PC-9 (cell line): ENCODE measurements around the gene LRIG2. TPM values are rescaled to one million over a fixed set of nuclear protein-coding genes. Genes with fewer than 3 reads are reported as not detected.
"Not testable (repeated sequence)": the region's sequence is repeated elsewhere in the genome, so short reads cannot be mapped to it uniquely, and the experiment has no call there.

Experiments
- Bru-seq: library from RNA; stranded (reverse); fragments of 400-500 nt; gene quantifications from one replicate; lab custom pipeline; 2021; lab: Mats Ljungman, UMichigan
- BruChase-seq, 2 experiments: library from RNA; stranded (reverse); fragments of 400-500 nt; gene quantifications; one replicate each; lab custom pipeline; 2021; lab: Mats Ljungman, UMichigan
- BruUV-seq: library from RNA; stranded (reverse); fragments of 400-500 nt; replicated peaks from 2 replicates; lab custom pipeline; 2021; lab: Mats Ljungman, UMichigan
- CTCF ChIA-PET: fragments of 300-600 bp; sonication (Branson Sonifier 250); formaldehyde crosslinking; loops from one replicate; lab custom pipeline; 2022; ENCODE audit warnings: antibody characterized with exemption; lab: Charles Lee
- POLR2A ChIA-PET: fragments of 300-600 bp; sonication (Branson Sonifier 250); formaldehyde crosslinking; loops from one replicate; lab custom pipeline; 2022; ENCODE audit warnings: antibody characterized with exemption; ENCODE audit not compliant: unreplicated experiment; lab: Charles Lee
- DNase-seq, 2 experiments: peaks; one replicate each; pipeline versions ENCODE4 v3.0.0 to v3.0.0-alpha.2; 2015 to 2022; ENCODE audit warnings: mixed read lengths in 1 of 2
- H2AFZ ChIP-seq: fragments of 200-600 bp; sonication (generic); 2 replicates; pipeline ENCODE4 v1.8.1; 2017; ENCODE audit warnings: antibody characterized with exemption
- H3F3A ChIP-seq: fragments of 200-600 bp; sonication (generic); 2 replicates; pipeline ENCODE4 v1.8.1; 2017; ENCODE audit warnings: antibody characterized with exemption, mild to moderate bottlenecking, low read depth; ENCODE audit not compliant: insufficient read depth
- H3K27ac ChIP-seq: fragments of 200-600 bp; sonication (generic); 2 replicates; pipeline ENCODE4 v1.6.1; 2016; ENCODE audit warnings: mixed run types
- H3K27me3 ChIP-seq: fragments of 200-600 bp; sonication (generic); 2 replicates; pipeline ENCODE4 v1.6.1; 2016; ENCODE audit warnings: low read depth, mixed run types; ENCODE audit not compliant: insufficient read depth
- H3K36me3 ChIP-seq: fragments of 200-600 bp; sonication (generic); 2 replicates; pipeline ENCODE4 v1.6.1; 2016; ENCODE audit warnings: low read depth, mixed run types
- H3K4me1 ChIP-seq: fragments of 200-600 bp; sonication (generic); replicated peaks from 2 replicates; pipeline ENCODE4 v1.6.1; 2016; ENCODE audit warnings: mixed run types; ENCODE audit not compliant: insufficient read depth
- H3K4me2 ChIP-seq: fragments of 200-600 bp; sonication (generic); 2 replicates; pipeline ENCODE4 v1.6.1; 2017; ENCODE audit warnings: mixed run types
- H3K4me3 ChIP-seq: fragments of 200-600 bp; sonication (generic); 2 replicates; pipeline ENCODE4 v1.6.1; 2016; ENCODE audit warnings: mixed run types
- H3K79me2 ChIP-seq: fragments of 200-600 bp; sonication (generic); 2 replicates; pipeline ENCODE4 v1.6.1; 2017; ENCODE audit warnings: low read depth, mixed run types
- H3K9me2 ChIP-seq: fragments of 200-600 bp; sonication (generic); 2 replicates; pipeline ENCODE4 v1.8.1; 2017; ENCODE audit warnings: mild to moderate bottlenecking; ENCODE audit not compliant: insufficient read depth
- H3K9me3 ChIP-seq: fragments of 200-600 bp; sonication (generic); 2 replicates; pipeline ENCODE4 v1.8.1; 2016; ENCODE audit warnings: low read depth; ENCODE audit not compliant: insufficient read depth
- H4K20me1 ChIP-seq: fragments of 200-600 bp; sonication (generic); 2 replicates; pipeline ENCODE4 v1.8.1; 2017; ENCODE audit not compliant: insufficient read depth
- CTCF ChIP-seq: fragments of 200-600 bp; sonication (generic); conservative IDR thresholded peaks from 2 replicates; pipeline ENCODE4 v1.6.1; 2017; ENCODE audit warnings: mixed run types, antibody characterized with exemption, mild to moderate bottlenecking, moderate library complexity
- EZH2 ChIP-seq: fragments of 200-600 bp; sonication (generic); IDR thresholded peaks from 2 replicates; pipeline ENCODE4 v1.8.0; 2017; ENCODE audit warnings: antibody characterized with exemption, low read depth
- intact Hi-C: fragments of 100-400 bp; cut with micrococcal nuclease; formaldehyde crosslinking; loops from one replicate; pipeline ENCODE4 v1.10.0; 2022; ENCODE audit not compliant: unreplicated experiment
- long read RNA-seq: library from polyadenylated mRNA; stranded (forward); transcript quantifications from one replicate; pipeline ENCODE4 v2.0.0, GENCODE V29; 2022
- total RNA-seq: library from RNA; stranded (reverse); gene quantifications from 2 replicates; pipeline ENCODE4 v1.2.3, GENCODE V29; 2021

The LRIG2 gene
- total RNA-seq, result 9.4 and 10.6 TPM in 2 replicates
- percentile 77 among the genes with signal in this experiment for Bru-seq, nascent RNA
- BruChase-seq, experiment 1, labeled RNA remaining after a 2-hour chase, result percentile 84 among the genes with signal in this experiment
- percentile 75 among the genes with signal in this experiment for BruChase-seq, experiment 2, labeled RNA remaining after a 6-hour chase
- long read RNA-seq, full-length matches to known transcripts, result 3 of 9 reads
- long read RNA-seq, partial matches to known transcripts, result 3 of 9 reads
- long read RNA-seq, other reads (novel, unspliced or antisense), result 3 of 9 reads

GRCh38 chr1:113072757-113073478, at the start of gene LRIG2:
Gene LRIG2 (plus strand): TSS chr1:113073198. CDS start chr1:113073407, 209 bp downstream.
- TF ChIP-seq EZH2, result no peak
- TF ChIP-seq CTCF, result peak; percentile 94
- Histone ChIP-seq H3K79me2 (peaks cover 40% of the 10 kb centered on the region), H3K27me3 (no peaks in the 10 kb centered on the region), H3K4me2 (peak within 1 kb of the TSS; percentile 90), H3F3A (peaks cover 29% of the 10 kb centered on the region), H3K9me2 (no peaks in the 10 kb centered on the region), H3K9me3 (no peaks in the 10 kb centered on the region), H4K20me1 (peaks cover 20% of the 10 kb centered on the region), H3K4me1 (peaks cover 20% of the 10 kb centered on the region), H2AFZ (peak within 1 kb of the TSS; percentile 97), H3K36me3 (peaks cover 6% of the 10 kb centered on the region; the same call in 1 of the 2 replicates), H3K27ac (peak within 1 kb of the TSS; percentile 78), H3K4me3 (peak within 1 kb of the TSS; percentile 85)
- DNase-seq, result peak; percentile 99
- ChIA-PET POLR2A (interaction anchor here (0.5 to 0.8 kb wide), 7 partner anchors 16 to 605 kb away, joined by 3 to 8 read pairs (median 5); no protein-coding TSS in a partner anchor), CTCF (interaction anchor here (0.5 to 1.9 kb wide), 24 partner anchors 16 to 1356 kb away, joined by 3 to 16 read pairs (median 4); partner anchors contain the start of genes PPM1J and SLC16A1)
- intact Hi-C loops, result loop anchor here (2.0 kb wide), 7 partner anchors 30 to 682 kb away; partner anchors contain the start of gene SLC16A1
- BruUV-seq, result no TSS peak

- H3K27me3 ChIP-seq, intact Hi-C loops, H2AFZ ChIP-seq, H3K9me2 ChIP-seq, H3K79me2 ChIP-seq, H3K9me3 ChIP-seq, H3K4me2 ChIP-seq, CTCF ChIA-PET, H3K4me3 ChIP-seq, BruUV-seq, H4K20me1 ChIP-seq, H3K27ac ChIP-seq, H3K36me3 ChIP-seq, DNase-seq: not testable (repeated sequence)
- Histone ChIP-seq H3F3A (peaks cover 17% of the 10 kb centered on the region), H3K4me1 (peaks cover 13% of the 10 kb centered on the region; the same call in 1 of the 2 replicates)
- POLR2A ChIA-PET, result interaction anchor here (0.6 kb wide), 1 partner anchor 377 kb away, joined by 4 read pairs; no protein-coding TSS in a partner anchor
These were observed 49.7 kb upstream of the LRIG2 start for GRCh38 chr1:113023316-113023715.

- H3K9me3 ChIP-seq, result no peaks in the 10 kb centered on the region
- DNase-seq, result no peak
- no peaks in the 10 kb centered on the region for H3K9me2 ChIP-seq
- H3F3A ChIP-seq, result peaks cover 2% of the 10 kb centered on the region
- H3K27ac ChIP-seq, result no peak overlapping the region
- ChIA-PET CTCF (no interaction called here), POLR2A (interaction anchor here (0.6 kb wide), 1 partner anchor 49 kb away, joined by 5 read pairs; no protein-coding TSS in a partner anchor)
- H3K27me3 ChIP-seq, result no peaks in the 10 kb centered on the region
- H3K36me3 ChIP-seq, result no peaks in the 10 kb centered on the region
- H3K79me2 ChIP-seq, result no peaks in the 10 kb centered on the region
- no peaks in the 10 kb centered on the region for H4K20me1 ChIP-seq
- no peak overlapping the region for H3K4me3 ChIP-seq
- no peak overlapping the region for H3K4me2 ChIP-seq
- TF ChIP-seq CTCF (no peak), EZH2 (no peak)
- H2AFZ ChIP-seq, result no peak overlapping the region
- no TSS peak for BruUV-seq
- H3K4me1 ChIP-seq, result no peaks in the 10 kb centered on the region
- intact Hi-C loops, result no loop called here
These were observed 46.0 kb upstream of the LRIG2 start for GRCh38 chr1:113027007-113027406.
